HepG2 (cell line): Measurements from ENCODE around the gene PARP3. TPM values are rescaled to one million over a fixed set of nuclear protein-coding genes. Genes with fewer than 3 reads are reported as not detected.

ENCODE experiments used
- DNMT1 ChIP-seq: sonication (generic); formaldehyde crosslinking; IDR thresholded peaks from 2 replicates; pipeline ENCODE4 v1.5.1; 2020; ENCODE audit warnings: mild to moderate bottlenecking, missing genetic modification reagents
- HES4 ChIP-seq: sonication (generic); formaldehyde crosslinking; IDR thresholded peaks from 2 replicates; pipeline ENCODE4 v1.9.0; 2021; ENCODE audit warnings: mild to moderate bottlenecking, missing genetic modification reagents, borderline replicate concordance
- KDM1A ChIP-seq: IDR thresholded peaks from 2 replicates; pipeline ENCODE4 v1.6.1; 2016; ENCODE audit warnings: missing compliant biosample characterization
- MAF1 ChIP-seq: sonication (generic); formaldehyde crosslinking; IDR thresholded peaks from 2 replicates; pipeline ENCODE4 v1.5.0; 2020; ENCODE audit warnings: missing genetic modification reagents, borderline replicate concordance
- MED1 ChIP-seq: sonication (generic); formaldehyde crosslinking; IDR thresholded peaks from 2 replicates; pipeline ENCODE4 v1.4.0; 2020; ENCODE audit warnings: missing genetic modification reagents
- NBN ChIP-seq: fragments of 450-650 bp; conservative IDR thresholded peaks from 2 replicates; pipeline ENCODE4 v1.6.1; 2017
- NR2F2 ChIP-seq: IDR thresholded peaks from 2 replicates; pipeline ENCODE4 v1.6.1; 2012; ENCODE audit warnings: low read depth, inconsistent platforms, borderline replicate concordance
- SMARCC2 ChIP-seq: fragments of 450-650 bp; IDR thresholded peaks from 2 replicates; pipeline ENCODE4 v1.6.1; 2017; ENCODE audit warnings: antibody characterized with exemption, mild to moderate bottlenecking
- SNRNP70 ChIP-seq: fragments of 200-400 bp; formaldehyde crosslinking; IDR thresholded peaks from 2 replicates; pipeline ENCODE4 v1.6.1; 2017; ENCODE audit warnings: mild to moderate bottlenecking, low read depth, low read length, moderate library complexity
- SYNCRIP ChIP-seq: fragments of 200-400 bp; formaldehyde crosslinking; IDR thresholded peaks from 2 replicates; pipeline ENCODE4 v1.6.1; 2018; ENCODE audit warnings: mild to moderate bottlenecking, low read depth, low read length; ENCODE audit not compliant: insufficient read depth
- TRAFD1 ChIP-seq: sonication (generic); formaldehyde crosslinking; IDR thresholded peaks from 2 replicates; pipeline ENCODE4 v1.5.1; 2020; ENCODE audit warnings: missing genetic modification reagents, mild to moderate bottlenecking, borderline replicate concordance
- UBTF ChIP-seq: sonication (generic); formaldehyde crosslinking; IDR thresholded peaks from 2 replicates; pipeline ENCODE4 v1.4.0; 2020; ENCODE audit warnings: mild to moderate bottlenecking, missing genetic modification reagents
- ZBTB2 ChIP-seq: sonication (generic); formaldehyde crosslinking; IDR thresholded peaks from 2 replicates; pipeline ENCODE4 v1.8.0; 2022; ENCODE audit warnings: low read depth, missing genetic modification reagents
- ZC3H13 ChIP-seq: sonication (generic); formaldehyde crosslinking; IDR thresholded peaks from 2 replicates; pipeline ENCODE4 v1.8.1; 2023; ENCODE audit warnings: mild to moderate bottlenecking, missing genetic modification reagents, moderate library complexity
- ZMAT3 ChIP-seq: sonication (generic); formaldehyde crosslinking; conservative IDR thresholded peaks from 2 replicates; pipeline ENCODE4 v1.7.0; 2021; ENCODE audit warnings: missing genetic modification reagents
- ZNF17 ChIP-seq: sonication (generic); formaldehyde crosslinking; IDR thresholded peaks from 2 replicates; pipeline ENCODE4 v1.5.0; 2020; ENCODE audit warnings: mild to moderate bottlenecking, missing genetic modification reagents
- ZNF207 ChIP-seq: fragments of 450-650 bp; IDR thresholded peaks from 2 replicates; pipeline ENCODE4 v1.6.1; 2016; ENCODE audit warnings: antibody characterized with exemption, borderline replicate concordance
- ZNF337 ChIP-seq: sonication (generic); formaldehyde crosslinking; IDR thresholded peaks from 2 replicates; pipeline ENCODE4 v1.5.1; 2020; ENCODE audit warnings: missing genetic modification reagents, low read depth, mild to moderate bottlenecking, borderline replicate concordance
- ZNF766 ChIP-seq: sonication (generic); formaldehyde crosslinking; IDR thresholded peaks from 2 replicates; pipeline ENCODE4 v1.5.0; 2020; ENCODE audit warnings: missing genetic modification reagents, borderline replicate concordance
- ZNF83 ChIP-seq: sonication (generic); formaldehyde crosslinking; IDR thresholded peaks from 2 replicates; pipeline ENCODE4 v1.4.0; 2020; ENCODE audit warnings: missing genetic modification reagents, mild to moderate bottlenecking, borderline replicate concordance
- polyA plus RNA-seq, 8 experiments: library from polyadenylated mRNA; depleted of rRNA in 3 of 8; stranded (reverse) in 7 of 8; unstranded in 1 of 8; fragments of >200 nt; fragmentation: Illumina TruSeq in 4 of 8; extraction: Trizol in 4 of 8; gene quantifications; 2 replicates each; pipeline versions ENCODE4 v1.2.1 to v1.2.3, GENCODE V29; 2011 to 2016; ENCODE audit warnings: low read depth in 4 of 8, missing spikeins in 1 of 8, mixed read lengths in 1 of 8; ENCODE audit not compliant: insufficient read depth in 1 of 8
- total RNA-seq, 5 experiments: library from RNA; depleted of rRNA; stranded (reverse); fragments of >200 nt; fragmentation: Illumina TruSeq; extraction: Trizol; gene quantifications; 2 replicates each; pipeline ENCODE4 v1.2.3, GENCODE V29; 2016; ENCODE audit warnings: low read depth in 1 of 5
- TF ChIP-seq, protein P1 (sequence below): sonication (generic); IDR thresholded peaks from 2 replicates; pipeline ENCODE4 v1.6.1; 2016; ENCODE audit warnings: low read depth, borderline replicate concordance
- TF ChIP-seq, protein P2 (sequence below): sonication (generic); formaldehyde crosslinking; IDR thresholded peaks from 2 replicates; pipeline ENCODE4 v1.5.0; 2020; ENCODE audit warnings: missing genetic modification reagents, mild to moderate bottlenecking, borderline replicate concordance

Gene PARP3
- total and polyA plus RNA-seq, 2 of the 13 experiments (the other 11 are each of a cell fraction or from before 2014, with no cell fraction given): 11.2 to 21.5 TPM

DNA sequence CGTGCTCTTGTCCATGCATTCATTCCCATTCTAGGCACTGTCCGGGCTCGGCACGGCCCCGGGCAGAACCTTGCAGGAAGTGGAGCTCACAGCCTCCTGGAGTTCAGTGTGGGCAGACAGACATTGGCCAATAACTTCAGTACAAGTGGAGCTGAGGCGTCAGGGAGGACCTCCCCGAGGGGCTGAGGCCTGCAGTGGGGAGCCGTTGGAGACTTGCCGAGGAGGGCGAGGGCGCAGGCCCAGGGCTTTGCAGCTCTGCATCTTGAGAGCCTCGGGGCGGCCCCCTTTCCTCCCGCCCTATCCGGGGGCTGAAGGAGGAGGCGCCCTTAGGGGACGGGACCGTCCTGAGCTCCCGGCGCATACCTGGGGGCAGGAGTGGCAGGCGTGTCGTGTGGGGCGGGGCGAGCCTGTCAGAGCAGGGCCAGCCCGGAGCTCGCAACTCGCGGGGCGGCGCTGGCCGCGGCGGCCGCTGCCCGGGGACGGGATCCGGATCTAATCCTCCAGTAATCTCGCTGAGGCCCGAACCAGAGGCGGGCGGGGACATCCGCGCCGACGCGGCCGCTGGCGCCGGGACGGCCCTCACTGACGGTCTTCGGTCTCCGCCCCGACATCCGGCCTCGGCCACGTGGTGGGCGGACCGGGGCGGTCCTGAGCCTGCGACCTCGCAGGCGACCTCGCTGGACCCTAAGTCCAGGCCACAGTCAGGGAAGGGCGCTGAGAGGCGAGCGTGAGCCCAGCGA, 40.8 kb downstream of the PARP3 start, which contains the start of gene ACY1 (continued):
- TF ChIP-seq ZNF207 (no peak), MED1 (CRISPR knock-in tag) (peak; percentile 96), SNRNP70 (no peak), HES4 (CRISPR knock-in tag) (no peak), SMARCC2 (no peak), ZNF17 (CRISPR knock-in tag) (no peak), KDM1A (CRISPR knock-in tag) (0 out of 2 replicates have a peak, but pooled peaks have one; percentile 39), MAF1 (CRISPR knock-in tag) (0 out of 2 replicates have a peak, but pooled peaks have one; percentile 14), ZC3H13 (CRISPR knock-in tag) (peak; percentile 70; the same call in 1 of the 2 replicates), UBTF (peak; percentile 94), NR2F2 (peak; percentile 68; the same call in 1 of the 2 replicates), NBN (no peak), ZBTB2 (CRISPR knock-in tag) (peak; percentile 98), TRAFD1 (CRISPR knock-in tag) (no peak), DNMT1 (CRISPR knock-in tag) (peak; percentile 55; the same call in 1 of the 2 replicates), ZNF337 (CRISPR knock-in tag) (no peak; the same call in 1 of the 2 replicates), ZNF766 (CRISPR knock-in tag) (peak; percentile 75; the same call in 1 of the 2 replicates), SYNCRIP (no peak), ZNF83 (peak; percentile 5; the same call in 1 of the 2 replicates), ZMAT3 (CRISPR knock-in tag) (peak; percentile 89; the same call in 1 of the 2 replicates)
- TF ChIP-seq, protein P1, sequence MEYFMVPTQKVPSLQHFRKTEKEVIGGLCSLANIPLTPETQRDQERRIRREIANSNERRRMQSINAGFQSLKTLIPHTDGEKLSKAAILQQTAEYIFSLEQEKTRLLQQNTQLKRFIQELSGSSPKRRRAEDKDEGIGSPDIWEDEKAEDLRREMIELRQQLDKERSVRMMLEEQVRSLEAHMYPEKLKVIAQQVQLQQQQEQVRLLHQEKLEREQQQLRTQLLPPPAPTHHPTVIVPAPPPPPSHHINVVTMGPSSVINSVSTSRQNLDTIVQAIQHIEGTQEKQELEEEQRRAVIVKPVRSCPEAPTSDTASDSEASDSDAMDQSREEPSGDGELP: peak; percentile 71; the same call in 1 of the 2 replicates
- TF ChIP-seq, protein P2, sequence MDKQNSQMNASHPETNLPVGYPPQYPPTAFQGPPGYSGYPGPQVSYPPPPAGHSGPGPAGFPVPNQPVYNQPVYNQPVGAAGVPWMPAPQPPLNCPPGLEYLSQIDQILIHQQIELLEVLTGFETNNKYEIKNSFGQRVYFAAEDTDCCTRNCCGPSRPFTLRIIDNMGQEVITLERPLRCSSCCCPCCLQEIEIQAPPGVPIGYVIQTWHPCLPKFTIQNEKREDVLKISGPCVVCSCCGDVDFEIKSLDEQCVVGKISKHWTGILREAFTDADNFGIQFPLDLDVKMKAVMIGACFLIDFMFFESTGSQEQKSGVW (CRISPR knock-in tag): no peak
